GM23338 (cell line): ENCODE results near the gene HABP4.

Experiments
- CTCF ChIP-seq, 2 experiments: fragments of 200-600 bp in 1 of 2; sonication (generic) in 1 of 2; conservative IDR thresholded peaks; 2 replicates each; pipeline versions ENCODE4 v1.5.1 to v1.6.1; 2016 to 2017; ENCODE audit warnings: antibody characterized with exemption in 2 of 2, low read depth in 2 of 2, mild to moderate bottlenecking in 2 of 2, moderate library complexity in 1 of 2
- POLR2AphosphoS5 ChIP-seq: IDR thresholded peaks from 2 replicates; pipeline ENCODE4 v1.6.1; 2016; ENCODE audit warnings: antibody characterized with exemption, low read depth

GRCh38 chr9:96519787-96520186 is 69.8 kb downstream of the HABP4 start:
- TF ChIP-seq CTCF (conservative IDR thresholded peaks at IDR 0.05; ENCODE audit: low read depth in 2 of 2), result no peak
- no peak for TF ChIP-seq POLR2AphosphoS5
